Pancreas (tissue), 10 donors: Measurements from ENCODE around the gene THEM5. TPM values are rescaled to one million over a fixed set of nuclear protein-coding genes. Genes with fewer than 3 reads are reported as not detected.

Source experiments
- ATAC-seq, 4 donors: fragments of 200-7000 bp; cut with Tn5 transposase; one replicate each; pipeline versions ENCODE4 v1.8.0 to v1.9.1; 2020; ENCODE audit warnings: mild to moderate bottlenecking in 4 of 4, moderate library complexity in 4 of 4
- DNase-seq, 6 donors: peaks; one replicate each; pipeline ENCODE4 v3.0.0-alpha.2; 2020
- FAIRE-seq: peaks from 2 replicates; lab custom pipeline; 2012; peaks lifted over from hg19 to GRCh38; lab: Jason Lieb, UNC
- H3K27ac ChIP-seq, 4 donors: fragments of 200-600 bp; sonication (generic); 1 replicate in 3 of 4; 2 replicates in 1 of 4; pipeline versions ENCODE4 v1.5.0 to v1.8.0; 2020
- H3K27me3 ChIP-seq, 4 donors: fragments of 200-600 bp; one replicate each; pipeline ENCODE4 v1.8.0; 2021
- H3K36me3 ChIP-seq, 3 donors: fragments of 200-600 bp; sonication (generic) in 1 of 3; one replicate each; pipeline versions ENCODE4 v1.5.0 to v1.8.0; 2020 to 2021
- H3K4me1 ChIP-seq, 3 donors: fragments of 200-600 bp; one replicate each; pipeline ENCODE4 v1.8.0; 2021
- H3K4me3 ChIP-seq, 4 donors: fragments of 200-600 bp; sonication (generic) in 2 of 4; one replicate each; pipeline versions ENCODE4 v1.5.0 to v1.8.0; 2020 to 2021
- H3K9me3 ChIP-seq, 4 donors: fragments of 200-600 bp; one replicate each; pipeline ENCODE4 v1.8.0; 2021
- WGBS, 2 donors: extraction: QIAGEN DNeasy Blood & Tissue Kit; methylation state at CpG; one replicate each; pipeline ENCODE4 v1.1.7; 2013; 5-methylcytosine and 5-hydroxymethylcytosine counted together
- intact Hi-C, 3 donors: fragments of 100-400 bp; cut with DNase I; formaldehyde crosslinking; loops; one replicate each; pipeline versions ENCODE4 v1.11.1 to v1.14.2; 2022
- polyA plus RNA-seq, 2 donors: library from polyadenylated mRNA; stranded (reverse); fragments of 200-250 nt; gene quantifications; one replicate each; pipeline ENCODE4 v1.2.3, GENCODE V29; 2013
- total RNA-seq, 6 donors: library from RNA; stranded (reverse); fragmentation: NEBNext Ultra II Directional in 4 of 6; extraction: Animal tissue kit (Norgen Biotek cat#: 25700) in 4 of 6; gene quantifications; one replicate each; pipeline versions ENCODE4 v1.2.1 to v1.2.4, GENCODE V29; 2021 to 2023
- TF ChIP-seq, protein P1 (sequence below), 4 donors: fragments of 200-600 bp; sonication (generic) in 3 of 4; IDR thresholded peaks; one replicate each; pipeline versions ENCODE4 v1.5.0 to v1.8.0; 2021; ENCODE audit warnings: antibody characterized with exemption in 4 of 4
- donor health status: healthy with polysubstance abuse.
- donor health status: DM: no; HTN: no; CAD: no; lungs with moderate emphysema.
- donor health status: DM: no; HTN: no; CAD: no.
- donor health status: control.
- donor health status: control.
- donor health status: Bipolar disorder and iron deficiency.
- donor health status: DM: yes; HTN: yes; CAD: no.
- donor health status: DM: no; HTN: no; CAD: no.
- donor health status: DM: no; HTN: no; CAD: no.
- donor health status: DM: yes; HTN: yes; CAD: no.

Gene THEM5
- total and polyA plus RNA-seq, 8 donors: 0.17 TPM; not detected in 7

GRCh38 chr1:151893176-151893924 lies 39.8 kb upstream of the THEM5 start:
- Histone ChIP-seq H3K9me3 (no peaks in the 10 kb centered on the region), H3K27ac (no peak overlapping the region), H3K36me3 (peaks cover 0 to 14% (median 0%) of the 10 kb centered on the region in 3 donors), H3K27me3 (no peaks in the 10 kb centered on the region), H3K4me1 (no peaks in the 10 kb centered on the region), H3K4me3 (no peak overlapping the region)
- no peak for FAIRE-seq
- WGBS, 2 donors: 87 to 98% methylated on average over 9 of the region's 9 CpGs
- DNase-seq: no peak
- intact Hi-C loops: no loop called here
- ATAC-seq: no peak
- TF ChIP-seq, protein P1, sequence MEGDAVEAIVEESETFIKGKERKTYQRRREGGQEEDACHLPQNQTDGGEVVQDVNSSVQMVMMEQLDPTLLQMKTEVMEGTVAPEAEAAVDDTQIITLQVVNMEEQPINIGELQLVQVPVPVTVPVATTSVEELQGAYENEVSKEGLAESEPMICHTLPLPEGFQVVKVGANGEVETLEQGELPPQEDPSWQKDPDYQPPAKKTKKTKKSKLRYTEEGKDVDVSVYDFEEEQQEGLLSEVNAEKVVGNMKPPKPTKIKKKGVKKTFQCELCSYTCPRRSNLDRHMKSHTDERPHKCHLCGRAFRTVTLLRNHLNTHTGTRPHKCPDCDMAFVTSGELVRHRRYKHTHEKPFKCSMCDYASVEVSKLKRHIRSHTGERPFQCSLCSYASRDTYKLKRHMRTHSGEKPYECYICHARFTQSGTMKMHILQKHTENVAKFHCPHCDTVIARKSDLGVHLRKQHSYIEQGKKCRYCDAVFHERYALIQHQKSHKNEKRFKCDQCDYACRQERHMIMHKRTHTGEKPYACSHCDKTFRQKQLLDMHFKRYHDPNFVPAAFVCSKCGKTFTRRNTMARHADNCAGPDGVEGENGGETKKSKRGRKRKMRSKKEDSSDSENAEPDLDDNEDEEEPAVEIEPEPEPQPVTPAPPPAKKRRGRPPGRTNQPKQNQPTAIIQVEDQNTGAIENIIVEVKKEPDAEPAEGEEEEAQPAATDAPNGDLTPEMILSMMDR (IDR thresholded peaks at IDR 0.05): no peak

DNA sequence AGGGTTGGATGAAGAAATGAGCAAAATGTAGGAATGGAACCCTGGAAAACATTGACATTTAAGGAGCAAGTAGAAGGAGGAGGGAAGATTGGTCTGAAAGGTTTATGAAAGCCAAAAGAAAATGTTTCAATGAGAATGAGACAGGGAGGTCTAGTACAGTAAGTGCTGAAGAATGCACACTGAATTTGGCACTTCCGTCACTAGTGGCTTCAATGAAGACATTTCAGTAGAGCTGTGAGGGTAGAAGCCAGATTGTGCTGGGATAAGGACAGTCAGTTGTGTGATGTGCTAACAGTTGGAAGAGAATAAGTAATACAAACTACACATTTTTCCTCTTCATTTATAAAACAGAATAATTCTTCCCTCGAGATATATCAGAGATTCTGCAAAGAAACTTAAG lies 38.7 kb upstream of the THEM5 start:
- 85 to 94% methylated on average over 2 of the region's 2 CpGs for WGBS, 2 donors
- TF ChIP-seq, protein P1 (IDR thresholded peaks at IDR 0.05): no peak

DNA sequence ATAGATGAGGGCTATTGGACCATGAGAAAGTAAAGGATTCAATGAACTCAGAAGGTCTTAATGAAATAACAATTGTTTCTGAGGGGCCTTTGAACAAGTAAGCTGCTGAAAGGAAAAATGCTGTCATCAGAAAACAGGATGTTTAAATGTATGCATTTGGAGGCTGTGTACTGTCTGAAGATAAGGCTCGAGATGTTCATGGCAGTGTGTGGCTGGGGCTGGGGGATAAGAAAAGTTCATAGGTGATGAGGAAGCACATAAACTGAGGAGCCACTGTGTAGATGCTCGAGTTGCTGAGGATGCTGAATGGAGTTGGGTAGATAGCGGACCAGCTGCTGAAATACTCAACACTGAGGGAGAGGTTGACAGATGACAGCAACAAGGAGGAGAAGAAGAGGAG lies 38.0 kb upstream of the THEM5 start:
- H3K9me3 ChIP-seq: no peaks in the 10 kb centered on the region
- 69 to 82% methylated on average over 3 of the region's 3 CpGs for WGBS, 2 donors
- intact Hi-C loops: no loop called here
- DNase-seq (no peak), FAIRE-seq (no peak), ATAC-seq (no peak)
- H3K27me3 ChIP-seq: no peaks in the 10 kb centered on the region
- no peaks in the 10 kb centered on the region for H3K4me1 ChIP-seq
- H3K4me3 ChIP-seq: no peak overlapping the region
- peaks cover 0 to 19% (median 5%) of the 10 kb centered on the region in 3 donors for H3K36me3 ChIP-seq
- TF ChIP-seq, protein P1 (IDR thresholded peaks at IDR 0.05): no peak
- no peak overlapping the region for H3K27ac ChIP-seq

More for the DNA sequence above, 38.7 kb upstream of the THEM5 start:
- ATAC-seq (no peak), FAIRE-seq (no peak), DNase-seq (no peak)
- Histone ChIP-seq H3K27ac (no peak overlapping the region), H3K4me1 (no peaks in the 10 kb centered on the region), H3K4me3 (no peak overlapping the region), H3K9me3 (no peaks in the 10 kb centered on the region), H3K27me3 (no peaks in the 10 kb centered on the region), H3K36me3 (peaks cover 0 to 19% (median 5%) of the 10 kb centered on the region in 3 donors)
- intact Hi-C loops: no loop called here

DNA sequence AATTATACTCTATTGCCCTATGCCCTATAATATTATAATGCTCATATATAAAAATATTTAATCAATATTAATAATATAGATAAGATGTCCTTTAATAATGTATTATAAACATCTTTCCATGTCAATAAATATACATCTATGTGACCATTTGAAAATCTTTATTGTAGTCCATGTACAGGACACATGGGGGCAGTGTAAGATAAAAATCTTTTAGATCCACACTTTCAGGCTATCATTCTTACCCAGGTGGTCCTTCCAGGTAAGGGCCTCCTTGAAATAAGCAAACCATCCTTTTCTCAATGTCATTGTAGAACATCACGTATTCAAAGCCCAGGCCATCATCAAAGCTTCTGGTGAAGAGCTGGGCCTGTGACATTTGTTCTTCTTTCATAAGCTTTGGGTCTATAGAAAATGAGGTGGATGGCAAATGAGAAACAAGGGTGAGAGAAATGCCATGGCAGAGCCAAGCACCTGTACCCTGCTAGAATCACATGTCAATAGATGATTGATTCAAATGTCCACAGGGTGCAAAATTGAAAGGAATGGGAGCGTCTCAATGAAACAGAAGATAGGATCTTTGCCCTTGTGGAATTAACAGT lies 35.6 kb upstream of the THEM5 start:
- ATAC-seq (peak in 1 of 4 donors; percentile 36), DNase-seq (no peak), FAIRE-seq (no peak)
- TF ChIP-seq, protein P1 (IDR thresholded peaks at IDR 0.05): peak in 2 of 4 donors; percentile 11 to 22
- H3K27me3 ChIP-seq: no peaks in the 10 kb centered on the region
- intact Hi-C loops: no loop called here
- 89 to 92% methylated on average over 2 of the region's 2 CpGs for WGBS, 2 donors
- H3K4me3 ChIP-seq: no peak overlapping the region
- peaks cover 0 to 8% (median 5%) of the 10 kb centered on the region in 3 donors for H3K36me3 ChIP-seq
- H3K27ac ChIP-seq: no peak overlapping the region
- H3K9me3 ChIP-seq: no peaks in the 10 kb centered on the region
- H3K4me1 ChIP-seq: no peaks in the 10 kb centered on the region

DNA sequence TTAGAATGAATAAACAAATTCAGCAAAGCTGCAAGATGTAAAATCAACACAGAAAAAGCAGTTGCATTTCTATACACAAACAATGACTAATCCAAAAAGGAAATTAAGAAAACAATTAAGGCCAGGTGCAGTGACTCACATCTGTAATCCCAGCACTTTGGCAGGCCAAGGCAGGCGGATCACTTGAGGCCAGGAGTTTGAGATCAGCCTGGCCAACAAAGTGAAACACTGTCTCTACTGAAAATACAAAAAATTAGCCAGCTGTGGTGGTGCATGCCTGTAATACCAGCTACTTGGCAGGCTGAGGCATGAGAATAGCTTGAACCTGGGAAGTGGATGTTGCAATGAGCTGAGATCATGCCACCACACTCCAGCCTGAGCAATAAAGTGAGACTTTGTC lies 33.5 kb upstream of the THEM5 start:
- TF ChIP-seq, protein P1 (IDR thresholded peaks at IDR 0.05): no peak
- intact Hi-C loops: no loop called here
- H3K4me3 ChIP-seq: no peak overlapping the region
- H3K27me3 ChIP-seq: no peaks in the 10 kb centered on the region
- no peak for DNase-seq
- no peaks in the 10 kb centered on the region for H3K4me1 ChIP-seq
- no peaks in the 10 kb centered on the region for H3K9me3 ChIP-seq
- H3K27ac ChIP-seq: no peak overlapping the region
- ATAC-seq: no peak
- WGBS, 2 donors: 94 to 100% methylated on average over 1 of the region's 1 CpG
- FAIRE-seq: no peak
- H3K36me3 ChIP-seq: peaks cover 0 to 5% (median 5%) of the 10 kb centered on the region in 3 donors
